ENCODE results near the gene ZBTB2. TPM values are rescaled to one million over a fixed set of nuclear protein-coding genes. Genes with fewer than 3 reads are reported as not detected.
A peak's percentile ranks its signal among the peaks of the same experiment; 100 is the strongest.
"Not testable (repeated sequence)": the region's sequence is repeated elsewhere in the genome, so short reads cannot be mapped to it uniquely, and the experiment has no call there.

ZBTB2 gene
- polyA plus RNA-seq, 1 experiment, result 14.7 TPM

GRCh38 chr6:151370509-151371078 is 20.8 kb downstream of the ZBTB2 start:
- Histone ChIP-seq H3K4me3 (ENCODE audit: low read depth, low read length) (no peak overlapping the region), H3K27me3 (ENCODE audit: control insufficient read depth, insufficient read depth, low read length) (no peaks in the 10 kb centered on the region), H3K36me3 (ENCODE audit: control insufficient read depth, insufficient read depth, low read length) (peaks cover 13% of the 10 kb centered on the region)
- CTCF ChIA-PET, result interaction anchor here (1.9 kb wide), 1 partner anchor 12 kb away, joined by 8 read pairs; no protein-coding TSS in a partner anchor
- POLR2A ChIA-PET, result no interaction called here
- DNase-seq (ENCODE audit: low read depth), result no peak
- TF ChIP-seq, protein P1, sequence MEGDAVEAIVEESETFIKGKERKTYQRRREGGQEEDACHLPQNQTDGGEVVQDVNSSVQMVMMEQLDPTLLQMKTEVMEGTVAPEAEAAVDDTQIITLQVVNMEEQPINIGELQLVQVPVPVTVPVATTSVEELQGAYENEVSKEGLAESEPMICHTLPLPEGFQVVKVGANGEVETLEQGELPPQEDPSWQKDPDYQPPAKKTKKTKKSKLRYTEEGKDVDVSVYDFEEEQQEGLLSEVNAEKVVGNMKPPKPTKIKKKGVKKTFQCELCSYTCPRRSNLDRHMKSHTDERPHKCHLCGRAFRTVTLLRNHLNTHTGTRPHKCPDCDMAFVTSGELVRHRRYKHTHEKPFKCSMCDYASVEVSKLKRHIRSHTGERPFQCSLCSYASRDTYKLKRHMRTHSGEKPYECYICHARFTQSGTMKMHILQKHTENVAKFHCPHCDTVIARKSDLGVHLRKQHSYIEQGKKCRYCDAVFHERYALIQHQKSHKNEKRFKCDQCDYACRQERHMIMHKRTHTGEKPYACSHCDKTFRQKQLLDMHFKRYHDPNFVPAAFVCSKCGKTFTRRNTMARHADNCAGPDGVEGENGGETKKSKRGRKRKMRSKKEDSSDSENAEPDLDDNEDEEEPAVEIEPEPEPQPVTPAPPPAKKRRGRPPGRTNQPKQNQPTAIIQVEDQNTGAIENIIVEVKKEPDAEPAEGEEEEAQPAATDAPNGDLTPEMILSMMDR (IDR thresholded peaks at IDR 0.05; ENCODE audit: insufficient read depth, low read depth, low read length), result peak; percentile 29; the same call in 1 of the 2 replicates

DNA sequence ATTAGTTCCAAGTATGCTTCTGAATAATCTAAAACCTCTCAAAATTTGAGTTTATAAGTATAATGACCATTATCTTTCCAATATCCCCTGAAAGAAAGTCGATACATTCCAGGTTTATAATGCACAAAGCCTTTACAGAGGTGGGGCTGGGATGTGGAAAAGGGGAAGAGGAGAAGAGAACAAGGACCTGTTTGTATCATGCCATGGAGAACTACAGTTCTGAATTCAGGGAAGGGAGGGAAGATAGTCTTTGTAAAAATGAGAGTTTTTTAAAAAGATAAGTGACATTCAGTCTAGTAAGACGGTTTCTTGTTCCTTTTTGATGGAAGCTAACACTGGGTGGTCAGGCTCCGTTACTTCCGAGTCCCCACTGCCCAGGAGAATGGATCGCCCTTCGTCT is 26.1 kb downstream of the ZBTB2 start:
- DNase-seq (ENCODE audit: low read depth), result no peak
- POLR2A ChIA-PET, result no interaction called here
- TF ChIP-seq, protein P1 (IDR thresholded peaks at IDR 0.05; ENCODE audit: insufficient read depth, low read depth, low read length), result no peak
- Histone ChIP-seq H3K4me3 (ENCODE audit: low read depth, low read length) (no peak overlapping the region), H3K36me3 (ENCODE audit: control insufficient read depth, insufficient read depth, low read length) (peaks cover 10% of the 10 kb centered on the region), H3K27me3 (ENCODE audit: control insufficient read depth, insufficient read depth, low read length) (no peaks in the 10 kb centered on the region)
- CTCF ChIA-PET, result interaction anchor here (0.9 kb wide), 1 partner anchor 10 kb away, joined by 3 read pairs; no protein-coding TSS in a partner anchor

GRCh38 chr6:151359486-151359885 is 31.9 kb downstream of the ZBTB2 start:
- Histone ChIP-seq H3K27me3 (ENCODE audit: control insufficient read depth, insufficient read depth, low read length) (no peaks in the 10 kb centered on the region), H3K4me3 (ENCODE audit: low read depth, low read length) (no peak overlapping the region), H3K36me3 (ENCODE audit: control insufficient read depth, insufficient read depth, low read length) (no peaks in the 10 kb centered on the region)
- CTCF ChIA-PET, result no interaction called here
- TF ChIP-seq, protein P1 (IDR thresholded peaks at IDR 0.05; ENCODE audit: insufficient read depth, low read depth, low read length), result no peak
- POLR2A ChIA-PET, result no interaction called here
- no peak for DNase-seq (ENCODE audit: low read depth)

DNA sequence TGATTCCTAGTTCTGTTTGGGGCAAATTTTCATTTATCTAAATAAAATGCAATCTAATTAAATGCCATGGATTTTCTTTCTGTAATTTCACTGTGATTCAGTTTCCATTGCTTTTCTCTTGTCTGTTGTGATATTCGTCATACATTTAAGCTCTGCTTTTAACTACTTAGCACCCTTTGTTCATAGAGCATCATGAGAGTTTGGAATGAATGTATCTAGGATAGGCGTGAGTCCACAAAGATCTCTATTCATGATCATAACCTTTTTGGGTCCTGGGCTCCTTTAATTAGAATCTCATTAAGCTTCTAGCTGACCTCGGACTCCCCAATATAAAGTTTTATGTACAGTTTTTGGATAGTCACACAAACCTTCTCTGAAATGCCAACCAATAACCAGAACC is 32.9 kb downstream of the ZBTB2 start:
- TF ChIP-seq, protein P1 (IDR thresholded peaks at IDR 0.05; ENCODE audit: insufficient read depth, low read depth, low read length), result no peak
- no peaks in the 10 kb centered on the region for H3K36me3 ChIP-seq (ENCODE audit: control insufficient read depth, insufficient read depth, low read length)
- DNase-seq (ENCODE audit: low read depth), result no peak
- H3K27me3 ChIP-seq (ENCODE audit: control insufficient read depth, insufficient read depth, low read length), result no peaks in the 10 kb centered on the region
- no peak overlapping the region for H3K4me3 ChIP-seq (ENCODE audit: low read depth, low read length)
- ChIA-PET POLR2A (no interaction called here), CTCF (interaction anchor here (0.6 to 1.8 kb wide), 5 partner anchors 9 to 494 kb away, joined by 3 to 12 read pairs (median 5); partner anchors contain the start of gene RMND1)

DNA sequence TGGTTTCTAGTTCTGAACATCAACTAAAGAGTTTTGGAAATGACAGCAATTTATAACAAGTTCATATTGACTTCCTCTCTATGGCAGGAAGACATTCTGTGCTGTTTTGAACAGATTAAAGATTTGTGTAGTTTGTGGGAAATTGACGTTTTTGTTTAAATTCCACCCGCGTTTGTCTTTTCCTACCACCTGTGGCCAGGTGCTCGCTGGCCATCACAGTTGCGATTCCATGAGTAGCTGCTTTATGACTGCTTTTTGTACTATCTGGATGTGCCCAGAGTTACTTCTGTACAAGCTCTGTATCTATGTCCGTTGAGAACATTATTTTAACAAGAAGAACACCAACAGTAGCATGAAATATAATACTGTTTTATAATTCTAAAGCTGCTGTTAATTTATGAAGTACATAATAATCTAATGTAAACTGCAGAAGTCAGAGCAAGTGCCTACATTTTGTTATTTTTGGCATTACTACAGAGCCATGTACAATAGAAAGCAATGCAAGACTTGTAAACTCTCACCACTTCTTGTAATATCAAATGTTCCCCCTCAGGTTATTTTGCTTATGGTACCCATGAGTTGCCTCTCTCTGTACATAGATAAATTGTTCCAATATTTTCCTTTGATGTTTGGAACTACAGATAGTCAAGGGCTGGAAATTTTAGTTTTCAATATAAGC is 33.5 kb downstream of the ZBTB2 start:
- Histone ChIP-seq H3K4me3 (ENCODE audit: low read depth, low read length) (no peak overlapping the region), H3K36me3 (ENCODE audit: control insufficient read depth, insufficient read depth, low read length) (no peaks in the 10 kb centered on the region), H3K27me3 (ENCODE audit: control insufficient read depth, insufficient read depth, low read length) (no peaks in the 10 kb centered on the region)
- ChIA-PET POLR2A (no interaction called here), CTCF (interaction anchor here (1.3 to 1.8 kb wide), 3 partner anchors 8 to 466 kb away, joined by 5 to 12 read pairs (median 8); no protein-coding TSS in a partner anchor)
- DNase-seq (ENCODE audit: low read depth), result no peak
- TF ChIP-seq, protein P1 (IDR thresholded peaks at IDR 0.05; ENCODE audit: insufficient read depth, low read depth, low read length), result no peak

DNA sequence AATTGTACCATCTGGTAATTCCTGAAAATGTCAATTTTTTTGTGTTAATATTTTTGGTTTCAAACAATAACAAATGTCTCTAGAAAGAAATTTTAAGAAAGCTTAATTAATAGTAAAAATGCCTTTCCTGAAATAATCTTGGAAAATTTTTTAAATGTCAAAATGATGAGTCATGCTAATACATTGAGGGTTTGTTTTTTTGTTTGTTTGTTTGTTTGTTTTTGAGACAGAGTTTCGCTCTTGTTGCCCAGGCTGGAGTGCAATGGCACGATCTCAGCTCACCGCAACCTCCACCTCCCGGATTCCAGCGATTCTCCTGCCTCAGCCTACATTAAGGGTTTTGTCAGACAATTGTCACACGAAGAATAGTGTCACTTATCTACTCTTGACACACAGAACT is 34.4 kb downstream of the ZBTB2 start:
- POLR2A ChIA-PET, result interaction anchor here (0.5 kb wide), 1 partner anchor 293 kb away, joined by 3 read pairs; no protein-coding TSS in a partner anchor
- DNase-seq (ENCODE audit: low read depth); H3K4me3 ChIP-seq (ENCODE audit: low read depth, low read length); H3K27me3 ChIP-seq (ENCODE audit: control insufficient read depth, insufficient read depth, low read length); CTCF ChIA-PET; H3K36me3 ChIP-seq (ENCODE audit: control insufficient read depth, insufficient read depth, low read length): not testable (repeated sequence)

Data from BJ (cell line).